WTC11 (cell line): Measurements from ENCODE around the gene DENND1B. TPM values are rescaled to one million over a fixed set of nuclear protein-coding genes. Genes with fewer than 3 reads are reported as not detected.

Experiments used
- ATAC-seq: fragments of 200-7000 bp; cut with Tn5 transposase; 2 replicates; pipeline ENCODE4 v1.10.0; 2021; ENCODE audit warnings: mild to moderate bottlenecking, moderate library complexity
- CTCF ChIA-PET: fragments of 300-600 bp; sonication (Branson Sonifier 250); formaldehyde crosslinking; loops from one replicate; lab custom pipeline; 2021; ENCODE audit warnings: antibody characterized with exemption; lab: Charles Lee
- POLR2A ChIA-PET: fragments of 350-600 bp; sonication (Branson Sonifier 250); formaldehyde crosslinking; loops from one replicate; lab custom pipeline; 2021; ENCODE audit warnings: antibody characterized with exemption; lab: Charles Lee
- DNase-seq: peaks from one replicate; pipeline ENCODE4 v3.0.0; 2021; ENCODE audit warnings: low spot score
- H3K27ac Mint-ChIP-seq: 2 replicates; pipeline ENCODE4 v1.8.0; 2021; ENCODE audit warnings: mixed read lengths
- H3K27me3 Mint-ChIP-seq: 2 replicates; pipeline ENCODE4 v1.8.0; 2021; ENCODE audit warnings: low read depth, mild to moderate bottlenecking, moderate library complexity, mixed read lengths
- H3K36me3 Mint-ChIP-seq: 2 replicates; pipeline ENCODE4 v1.8.0; 2021; ENCODE audit warnings: mixed read lengths
- H3K4me1 Mint-ChIP-seq: 2 replicates; pipeline ENCODE4 v1.8.0; 2022; ENCODE audit warnings: mixed read lengths
- H3K4me3 Mint-ChIP-seq: 2 replicates; pipeline ENCODE4 v1.8.0; 2021; ENCODE audit warnings: mild to moderate bottlenecking, moderate library complexity, mixed read lengths
- H3K9me3 Mint-ChIP-seq: 2 replicates; pipeline ENCODE4 v1.8.0; 2021; ENCODE audit warnings: mixed read lengths
- ATF1 ChIP-seq: sonication (generic); formaldehyde crosslinking; IDR thresholded peaks from 2 replicates; pipeline ENCODE4 v1.8.1; 2023; ENCODE audit warnings: mild to moderate bottlenecking, moderate library complexity, missing genetic modification reagents
- ATF3 ChIP-seq: sonication (generic); formaldehyde crosslinking; conservative IDR thresholded peaks from 2 replicates; pipeline ENCODE4 v1.8.1; 2022; ENCODE audit warnings: mild to moderate bottlenecking, missing genetic modification reagents
- ATF6 ChIP-seq: sonication (generic); formaldehyde crosslinking; IDR thresholded peaks from 2 replicates; pipeline ENCODE4 v1.8.1; 2023; ENCODE audit warnings: mild to moderate bottlenecking, missing genetic modification reagents
- CDX4 ChIP-seq: fragments of 250-450 bp; sonication (Bioruptor Pico); IDR thresholded peaks from 2 replicates; pipeline ENCODE4 v1.9.0; 2021; ENCODE audit warnings: moderate library complexity, mild to moderate bottlenecking, inconsistent platforms, borderline replicate concordance
- ETV6 ChIP-seq: sonication (generic); formaldehyde crosslinking; IDR thresholded peaks from 2 replicates; pipeline ENCODE4 v1.8.1; 2022; ENCODE audit warnings: mild to moderate bottlenecking, missing genetic modification reagents
- FOXP1 ChIP-seq: sonication (generic); formaldehyde crosslinking; IDR thresholded peaks from 2 replicates; pipeline ENCODE4 v1.8.0; 2022; ENCODE audit warnings: missing genetic modification reagents, mild to moderate bottlenecking, moderate library complexity, borderline replicate concordance
- GTF2I ChIP-seq: fragments of 250-450 bp; sonication (Bioruptor Pico); conservative IDR thresholded peaks from 2 replicates; pipeline ENCODE4 v1.4.0; 2021; ENCODE audit warnings: mild to moderate bottlenecking
- IRF1 ChIP-seq: sonication (generic); formaldehyde crosslinking; IDR thresholded peaks from 2 replicates; pipeline ENCODE4 v1.8.0; 2023; ENCODE audit warnings: missing genetic modification reagents
- MLX ChIP-seq: sonication (generic); formaldehyde crosslinking; IDR thresholded peaks from 2 replicates; pipeline ENCODE4 v1.8.1; 2023; ENCODE audit warnings: mild to moderate bottlenecking, missing genetic modification reagents, moderate library complexity
- NFYB ChIP-seq: sonication (generic); formaldehyde crosslinking; conservative IDR thresholded peaks from 2 replicates; pipeline ENCODE4 v1.8.0; 2022; ENCODE audit warnings: low read depth, missing genetic modification reagents
- NR2C2 ChIP-seq: sonication (generic); formaldehyde crosslinking; IDR thresholded peaks from 2 replicates; pipeline ENCODE4 v1.8.0; 2022; ENCODE audit warnings: mild to moderate bottlenecking, missing genetic modification reagents
- PRDM15 ChIP-seq: sonication (generic); formaldehyde crosslinking; IDR thresholded peaks from 2 replicates; pipeline ENCODE4 v1.8.0; 2022; ENCODE audit warnings: missing genetic modification reagents
- PREB ChIP-seq: sonication (generic); formaldehyde crosslinking; IDR thresholded peaks from 2 replicates; pipeline ENCODE4 v1.8.1; 2022; ENCODE audit warnings: mild to moderate bottlenecking, missing genetic modification reagents, moderate library complexity, borderline replicate concordance
- STAT6 ChIP-seq: sonication (generic); formaldehyde crosslinking; conservative IDR thresholded peaks from 2 replicates; pipeline ENCODE4 v1.8.1; 2023; ENCODE audit warnings: mild to moderate bottlenecking, low read depth, missing genetic modification reagents, moderate library complexity
- TCF7 ChIP-seq: sonication (generic); formaldehyde crosslinking; IDR thresholded peaks from 2 replicates; pipeline ENCODE4 v1.8.0; 2022; ENCODE audit warnings: mild to moderate bottlenecking, low read depth, missing genetic modification reagents, moderate library complexity
- USF2 ChIP-seq: sonication (generic); formaldehyde crosslinking; IDR thresholded peaks from 2 replicates; pipeline ENCODE4 v1.8.1; 2023; ENCODE audit warnings: mild to moderate bottlenecking, missing genetic modification reagents, moderate library complexity
- ZBTB21 ChIP-seq: sonication (generic); formaldehyde crosslinking; IDR thresholded peaks from 2 replicates; pipeline ENCODE4 v1.8.1; 2023; ENCODE audit warnings: mild to moderate bottlenecking, missing genetic modification reagents, borderline replicate concordance
- ZMAT4 ChIP-seq: fragments of 250-450 bp; sonication (Bioruptor Pico); IDR thresholded peaks from 2 replicates; pipeline ENCODE4 v1.9.0; 2021; ENCODE audit warnings: mild to moderate bottlenecking
- ZNF416 ChIP-seq: fragments of 250-450 bp; sonication (Bioruptor Pico); IDR thresholded peaks from 2 replicates; pipeline ENCODE4 v1.9.0; 2021; ENCODE audit warnings: mild to moderate bottlenecking, inconsistent platforms
- ZNF423 ChIP-seq: fragments of 250-450 bp; sonication (Bioruptor Pico); IDR thresholded peaks from 2 replicates; pipeline ENCODE4 v2.1.2; 2022; ENCODE audit warnings: mild to moderate bottlenecking, moderate library complexity
- ZNF425 ChIP-seq: fragments of 250-450 bp; sonication (Bioruptor Pico); conservative IDR thresholded peaks from 2 replicates; pipeline ENCODE4 v1.9.0; 2021; ENCODE audit warnings: mild to moderate bottlenecking
- ZNF671 ChIP-seq: fragments of 250-450 bp; sonication (Bioruptor Pico); IDR thresholded peaks from 2 replicates; pipeline ENCODE4 v1.8.0; 2021; ENCODE audit warnings: mild to moderate bottlenecking
- total RNA-seq: library from RNA; stranded (reverse); gene quantifications from 3 replicates; pipeline ENCODE4 v1.2.3, GENCODE V29; 2021

Gene DENND1B
- total RNA-seq, 1 experiment from 2014 or later, result 4.3 TPM

GRCh38 chr1:197807216-197807615 is 31.9 kb upstream of the DENND1B start (continued):
- TF ChIP-seq MLX (CRISPR knock-in tag) (no peak), ZNF423 (no peak), NFYB (CRISPR knock-in tag) (no peak), ATF1 (CRISPR knock-in tag) (no peak), TCF7 (CRISPR knock-in tag) (no peak), FOXP1 (CRISPR knock-in tag) (no peak), ZNF425 (no peak), ETV6 (CRISPR knock-in tag) (no peak), ATF6 (CRISPR knock-in tag) (no peak), ATF3 (CRISPR knock-in tag) (no peak), USF2 (CRISPR knock-in tag) (no peak), PREB (CRISPR knock-in tag) (no peak), NR2C2 (no peak), ZNF671 (CRISPR knock-in tag) (no peak), CDX4 (CRISPR knock-in tag) (no peak), GTF2I (CRISPR knock-in tag) (no peak)

GRCh38 chr1:197806718-197807117 is 31.4 kb upstream of the DENND1B start:
- Mint-ChIP-seq H3K4me1 (peaks cover 46% of the 10 kb centered on the region), H3K27ac (no peak overlapping the region), H3K4me3 (no peak overlapping the region), H3K9me3 (no peaks in the 10 kb centered on the region), H3K27me3 (no peaks in the 10 kb centered on the region), H3K36me3 (peaks cover 5% of the 10 kb centered on the region; the same call in 1 of the 2 replicates)
- POLR2A ChIA-PET, result no interaction called here
- CTCF ChIA-PET, result no interaction called here
- no peak for ATAC-seq
- no peak for DNase-seq
- TF ChIP-seq ZNF416 (no peak), IRF1 (CRISPR knock-in tag) (no peak), PRDM15 (CRISPR knock-in tag) (no peak), ZMAT4 (CRISPR knock-in tag) (no peak), STAT6 (CRISPR knock-in tag) (no peak), ZBTB21 (CRISPR knock-in tag) (no peak)
